Skeletal muscle cell (primary cell): ENCODE data around the gene PODN.
A peak's percentile ranks its signal among the peaks of the same experiment; 100 is the strongest.

Experiments
- DNase-seq: peaks from one replicate; pipeline ENCODE4 v3.0.0-alpha.2; 2010; ENCODE audit warnings: low read depth
- H3K4me3 ChIP-seq: 2 replicates; pipeline ENCODE4 v1.5.1; 2011; ENCODE audit warnings: low read depth, mild to moderate bottlenecking, control low read depth, low read length, moderate library complexity

PODN gene

GRCh38 chr1:53061859-53062707 lies at the start of gene PODN:
TSS of gene PODN (plus strand) at chr1:53062213. CDS start at chr1:53069856, 7,643 bp downstream.
- no peak for DNase-seq
- H3K4me3 ChIP-seq, result peak within 1 kb of the TSS; percentile 42

GRCh38 chr1:53014791-53015507 lies 47.1 kb upstream of the PODN start:
- peak overlapping the region; percentile 66 for H3K4me3 ChIP-seq

GRCh38 chr1:53015508-53015860 lies 46.5 kb upstream of the PODN start:
- DNase-seq, result no peak
- H3K4me3 ChIP-seq, result peak overlapping the region; percentile 66

More at GRCh38 chr1:53014791-53015507, 47.1 kb upstream of the PODN start:
- DNase-seq, result peak; percentile 79

GRCh38 chr1:53016705-53017104 lies 45.3 kb upstream of the PODN start:
- peak; percentile 4 for DNase-seq
- H3K4me3 ChIP-seq, result no peak overlapping the region

GRCh38 chr1:53020588-53020987 lies 41.4 kb upstream of the PODN start:
- no peak overlapping the region for H3K4me3 ChIP-seq
- DNase-seq, result no peak

- DNase-seq, result no peak
- no peak overlapping the region for H3K4me3 ChIP-seq
These were observed 39.8 kb upstream of the PODN start for GRCh38 chr1:53022179-53022578.

- no peak for DNase-seq
- no peak overlapping the region for H3K4me3 ChIP-seq
These were observed 38.5 kb upstream of the PODN start for GRCh38 chr1:53023546-53023945.

- no peak overlapping the region for H3K4me3 ChIP-seq
- DNase-seq, result no peak
These were observed 37.9 kb upstream of the PODN start for GRCh38 chr1:53024117-53024516.

GRCh38 chr1:53025034-53025768 lies 36.8 kb upstream of the PODN start:
- no peak overlapping the region for H3K4me3 ChIP-seq
- DNase-seq, result peak; percentile 56

GRCh38 chr1:53025769-53026112 lies 36.3 kb upstream of the PODN start:
- DNase-seq, result no peak
- no peak overlapping the region for H3K4me3 ChIP-seq

GRCh38 chr1:53026254-53026653 lies 35.8 kb upstream of the PODN start:
- H3K4me3 ChIP-seq, result no peak overlapping the region
- no peak for DNase-seq

- no peak overlapping the region for H3K4me3 ChIP-seq
- DNase-seq, result no peak
These were observed 30.3 kb upstream of the PODN start for GRCh38 chr1:53031732-53032131.

- H3K4me3 ChIP-seq, result no peak overlapping the region
- no peak for DNase-seq
These were observed 24.9 kb upstream of the PODN start for GRCh38 chr1:53037159-53037558.

GRCh38 chr1:53038566-53038965 lies 23.4 kb upstream of the PODN start:
- H3K4me3 ChIP-seq, result no peak overlapping the region
- no peak for DNase-seq

- no peak overlapping the region for H3K4me3 ChIP-seq
- no peak for DNase-seq
These were observed 18.7 kb upstream of the PODN start for GRCh38 chr1:53043271-53043670.

GRCh38 chr1:53044926-53045325 lies 17.1 kb upstream of the PODN start:
- no peak for DNase-seq
- no peak overlapping the region for H3K4me3 ChIP-seq

GRCh38 chr1:53046930-53047329 lies 15.1 kb upstream of the PODN start:
- DNase-seq, result no peak
- no peak overlapping the region for H3K4me3 ChIP-seq

- H3K4me3 ChIP-seq, result no peak overlapping the region
- DNase-seq, result no peak
These were observed 14.0 kb upstream of the PODN start for GRCh38 chr1:53047737-53048736.

- DNase-seq, result no peak
- no peak overlapping the region for H3K4me3 ChIP-seq
These were observed 12.9 kb upstream of the PODN start for GRCh38 chr1:53048960-53049573.
